Mammary epithelial cell (primary cell): ENCODE data around the gene RGS2.

Experiments used
- EZH2 ChIP-seq: IDR thresholded peaks from 2 replicates; pipeline ENCODE4 v1.6.1; 2012; ENCODE audit warnings: low read length, inconsistent platforms, borderline replicate concordance
- TF ChIP-seq, protein P1 (sequence below), 2 donors: IDR thresholded peaks in 1 of 2; conservative IDR thresholded peaks in 1 of 2; 2 replicates each; pipeline ENCODE4 v1.5.1; 2011 to 2012; ENCODE audit warnings: inconsistent platforms in 2 of 2, low read length in 2 of 2, mild to moderate bottlenecking in 2 of 2, control low read depth in 1 of 2, low read depth in 1 of 2; ENCODE audit not compliant: insufficient read depth in 1 of 2; ENCODE audit errors: extremely low read depth in 1 of 2

DNA sequence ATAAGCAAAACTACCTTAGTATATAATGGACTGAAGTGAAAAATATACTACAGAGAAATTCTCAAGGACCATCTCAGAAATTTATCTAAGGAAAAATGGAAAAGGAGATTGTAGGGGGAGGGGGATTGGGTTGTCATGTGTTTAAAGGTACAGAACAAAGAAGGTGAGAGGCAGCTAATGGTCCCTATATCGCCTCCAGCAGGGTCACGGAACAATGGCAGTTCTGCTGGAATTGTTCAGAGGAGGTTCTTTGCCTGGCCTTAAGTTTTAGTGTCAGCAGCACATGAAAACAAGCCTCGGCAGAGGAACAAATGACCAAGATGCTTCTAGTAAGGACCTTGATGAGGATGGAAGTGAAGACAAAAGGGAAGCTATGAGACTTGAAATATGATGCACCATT lies 42.0 kb upstream of the RGS2 start:
- TF ChIP-seq, protein P1, sequence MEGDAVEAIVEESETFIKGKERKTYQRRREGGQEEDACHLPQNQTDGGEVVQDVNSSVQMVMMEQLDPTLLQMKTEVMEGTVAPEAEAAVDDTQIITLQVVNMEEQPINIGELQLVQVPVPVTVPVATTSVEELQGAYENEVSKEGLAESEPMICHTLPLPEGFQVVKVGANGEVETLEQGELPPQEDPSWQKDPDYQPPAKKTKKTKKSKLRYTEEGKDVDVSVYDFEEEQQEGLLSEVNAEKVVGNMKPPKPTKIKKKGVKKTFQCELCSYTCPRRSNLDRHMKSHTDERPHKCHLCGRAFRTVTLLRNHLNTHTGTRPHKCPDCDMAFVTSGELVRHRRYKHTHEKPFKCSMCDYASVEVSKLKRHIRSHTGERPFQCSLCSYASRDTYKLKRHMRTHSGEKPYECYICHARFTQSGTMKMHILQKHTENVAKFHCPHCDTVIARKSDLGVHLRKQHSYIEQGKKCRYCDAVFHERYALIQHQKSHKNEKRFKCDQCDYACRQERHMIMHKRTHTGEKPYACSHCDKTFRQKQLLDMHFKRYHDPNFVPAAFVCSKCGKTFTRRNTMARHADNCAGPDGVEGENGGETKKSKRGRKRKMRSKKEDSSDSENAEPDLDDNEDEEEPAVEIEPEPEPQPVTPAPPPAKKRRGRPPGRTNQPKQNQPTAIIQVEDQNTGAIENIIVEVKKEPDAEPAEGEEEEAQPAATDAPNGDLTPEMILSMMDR (conservative IDR thresholded peaks at IDR 0.05 in 1 of 2, IDR thresholded peaks at IDR 0.05 in 1 of 2; ENCODE audit: extremely low read depth in 1 of 2, insufficient read depth in 1 of 2, low read depth in 1 of 2, low read length in 2 of 2) = no peak
- TF ChIP-seq EZH2 = no peak
